Tracheal epithelial cell (primary cell): ENCODE data around the gene MPDU1. TPM values are rescaled to one million over a fixed set of nuclear protein-coding genes. Genes with fewer than 3 reads are reported as not detected.

ENCODE experiments used
- total RNA-seq: library from RNA; depleted of rRNA; stranded (reverse); fragments of >200 nt; gene quantifications from 2 replicates; pipeline ENCODE4 v1.2.1, GENCODE V29; 2014

MPDU1 gene
- 92.1 and 93.3 TPM in 2 replicates for total RNA-seq

GRCh38 chr17:7583253-7584109, at the start of gene MPDU1:
Gene MPDU1 (plus strand): TSS chr17:7583852. CDS start chr17:7583863, 11 bp downstream.

GRCh38 chr17:7548585-7549400, 34.9 kb upstream of the MPDU1 start, which contains the start of gene TNFSF12:
Gene TNFSF12 (plus strand): TSS chr17:7549058. CDS start chr17:7549154, 96 bp downstream.

GRCh38 chr17:7558544-7559319, 24.9 kb upstream of the MPDU1 start, which contains the start of gene TNFSF13:
Gene TNFSF13 (plus strand): TSS chr17:7558750. CDS start chr17:7559040, 290 bp downstream.

GRCh38 chr17:7561589-7562207, 22.0 kb upstream of the MPDU1 start, which contains the start of gene SENP3:
Gene SENP3 (plus strand): TSS chr17:7561919. CDS start chr17:7563077, 1,158 bp downstream.

GRCh38 chr17:7579001-7579833, 4.4 kb upstream of the MPDU1 start, which contains the start of gene CD68:
Gene CD68 (plus strand): TSS chr17:7579638. CDS start chr17:7579678, 40 bp downstream.

GRCh38 chr17:7589891-7590691, 6.4 kb downstream of the MPDU1 start, which contains the start of gene SOX15:
Gene SOX15 (minus strand): TSS chr17:7590094. CDS start chr17:7589676, 418 bp downstream.

GRCh38 chr17:7614425-7615264, 31.0 kb downstream of the MPDU1 start, which contains the start of gene FXR2:
Gene FXR2 (minus strand): TSS chr17:7614897. CDS start chr17:7614532, 365 bp downstream.

GRCh38 chr17:7627250-7628121, 43.8 kb downstream of the MPDU1 start, which contains the start of gene SAT2:
Gene SAT2 (minus strand): TSS chr17:7627821. CDS start chr17:7627635, 186 bp downstream.

GRCh38 chr17:7629939-7630571, 46.4 kb downstream of the MPDU1 start, which contains the start of gene SHBG:
Gene SHBG (plus strand): TSS chr17:7630135. CDS start chr17:7630173, 38 bp downstream.

Other genes with a start within 250 kb of the MPDU1 start
- gene ACAP1, start 247.3 kb upstream of the MPDU1 start, total RNA-seq: 0.21 and 1.9 TPM in 2 replicates
- 28.1 and 54.0 TPM in 2 replicates for gene KCTD11, start 231.7 kb upstream of the MPDU1 start, total RNA-seq
- gene TMEM95, start 228.7 kb upstream of the MPDU1 start, total RNA-seq: not detected in 2 replicates
- 9.9 and 11.9 TPM in 2 replicates for gene TNK1, start 202.8 kb upstream of the MPDU1 start, total RNA-seq
- gene PLSCR3, start 189.3 kb upstream of the MPDU1 start, total RNA-seq: 15.8 and 35.2 TPM in 2 replicates
- gene TMEM256, start 179.8 kb upstream of the MPDU1 start, total RNA-seq: 125 and 144 TPM in 2 replicates
- 1.9 TPM in 2 replicates for gene NLGN2, start 176.0 kb upstream of the MPDU1 start, total RNA-seq
- not detected in 2 replicates for gene SPEM1, start 163.5 kb upstream of the MPDU1 start, total RNA-seq
- not detected in 2 replicates for gene SPEM2, start 158.2 kb upstream of the MPDU1 start, total RNA-seq
- not detected in 2 replicates for gene SPEM3, start 155.0 kb upstream of the MPDU1 start, total RNA-seq
- gene TMEM102, start 148.4 kb upstream of the MPDU1 start, total RNA-seq: 13.4 and 28.7 TPM in 2 replicates
- gene FGF11, start 144.3 kb upstream of the MPDU1 start, total RNA-seq: 23.7 and 32.8 TPM in 2 replicates
- gene CHRNB1, start 138.8 kb upstream of the MPDU1 start, total RNA-seq: 6.2 and 8.7 TPM in 2 replicates
- 16.4 and 22.4 TPM in 2 replicates for gene ZBTB4, start 104.2 kb upstream of the MPDU1 start, total RNA-seq
- not detected in 2 replicates for gene SLC35G6, start 102.4 kb upstream of the MPDU1 start, total RNA-seq
- 40.7 and 46.7 TPM in 2 replicates for gene POLR2A, start 99.5 kb upstream of the MPDU1 start, total RNA-seq
- gene TNFSF12, start 34.8 kb upstream of the MPDU1 start, total RNA-seq: 2.2 and 4.0 TPM in 2 replicates
- gene TNFSF13, start 25.1 kb upstream of the MPDU1 start, total RNA-seq: 5.3 and 8.2 TPM in 2 replicates
- gene SENP3, start 21.9 kb upstream of the MPDU1 start, total RNA-seq: 102 and 137 TPM in 2 replicates
- gene CD68, start 4.2 kb upstream of the MPDU1 start, total RNA-seq: 12.8 and 21.3 TPM in 2 replicates
- 30.6 and 59.9 TPM in 2 replicates for gene SOX15, start 6.2 kb downstream of the MPDU1 start, total RNA-seq
- 42.8 and 59.8 TPM in 2 replicates for gene FXR2, start 31.0 kb downstream of the MPDU1 start, total RNA-seq
- 24.9 and 27.0 TPM in 2 replicates for gene SAT2, start 44.0 kb downstream of the MPDU1 start, total RNA-seq
- 0.43 and 0.48 TPM in 2 replicates for gene SHBG, start 46.3 kb downstream of the MPDU1 start, total RNA-seq
- gene ATP1B2, start 67.1 kb downstream of the MPDU1 start, total RNA-seq: not detected in 2 replicates
- gene TP53, start 103.6 kb downstream of the MPDU1 start, total RNA-seq: 15.8 and 23.1 TPM in 2 replicates
- 4.6 and 4.7 TPM in 2 replicates for gene WRAP53, start 104.6 kb downstream of the MPDU1 start, total RNA-seq
- gene EFNB3, start 121.3 kb downstream of the MPDU1 start, total RNA-seq: 0.48 TPM in 1 of 2 replicates, not detected in the other
- 0.21 TPM in 1 of 2 replicates, not detected in the other for gene DNAH2, start 133.9 kb downstream of the MPDU1 start, total RNA-seq